ENCODE data around the gene TRAPPC6A.
A peak's percentile ranks its signal among the peaks of the same experiment; 100 is the strongest.

TRAPPC6A gene

DNA sequence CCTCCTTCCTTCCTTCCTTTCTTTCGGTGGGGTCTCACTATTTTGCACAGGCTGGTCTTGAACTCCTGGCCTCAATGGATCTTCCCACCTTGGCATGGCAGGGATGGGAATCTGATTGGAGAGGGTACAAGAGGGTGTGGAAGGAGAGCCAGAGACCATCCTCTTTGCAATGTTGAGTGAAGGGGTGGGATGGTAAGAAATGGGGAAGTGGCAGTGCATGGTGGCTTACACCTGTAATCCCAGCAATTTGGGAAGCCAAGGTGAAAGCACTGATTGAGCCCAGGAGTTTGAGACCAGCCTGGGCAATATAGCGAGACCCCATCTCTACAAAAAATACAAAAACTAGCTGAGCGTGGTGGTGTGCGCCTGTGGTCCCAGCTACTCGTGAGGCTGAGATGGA is 6.1 kb upstream of the TRAPPC6A start:
- no peak for ATAC-seq

DNA sequence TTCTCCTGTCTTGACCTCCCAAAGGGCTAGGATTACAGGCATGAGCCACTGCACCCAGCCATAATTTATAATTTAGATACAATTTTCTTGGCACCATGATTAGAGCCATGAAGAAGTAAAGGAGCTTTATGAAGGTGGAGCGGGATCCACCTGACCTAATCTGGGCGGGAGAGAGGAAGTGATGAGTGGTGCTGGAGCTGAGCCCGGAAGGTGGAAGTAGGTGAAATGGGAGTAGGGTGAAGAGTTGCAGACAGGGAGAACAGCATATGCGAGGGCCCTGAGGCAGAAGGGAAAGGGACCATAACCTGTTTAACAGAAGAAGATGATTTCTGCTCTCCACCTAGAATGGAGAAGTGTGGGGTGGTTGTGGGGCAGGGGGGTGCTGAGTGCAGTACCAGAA is 4.7 kb upstream of the TRAPPC6A start:
- no peak for ATAC-seq

DNA sequence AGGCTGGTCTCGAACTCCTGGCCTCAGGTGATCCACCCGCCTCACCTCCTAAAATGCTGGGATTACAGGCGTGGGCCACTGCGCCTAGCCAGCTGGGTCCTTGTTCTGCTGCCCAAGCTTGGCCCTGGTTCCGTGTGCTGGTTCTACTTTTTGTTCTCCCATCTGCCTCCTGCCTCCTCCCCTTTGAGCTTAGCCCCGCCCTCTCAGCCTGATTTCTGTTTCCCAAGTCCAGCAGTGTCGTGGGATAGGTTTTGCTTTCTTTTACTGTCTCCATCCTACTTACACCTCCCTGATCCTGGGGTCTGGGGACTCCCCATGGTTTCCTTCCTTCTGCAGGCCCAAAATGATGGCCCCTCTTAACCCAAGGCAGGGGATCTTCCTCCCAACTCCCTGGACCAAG is 2.9 kb upstream of the TRAPPC6A start:
- no peak for ATAC-seq

DNA sequence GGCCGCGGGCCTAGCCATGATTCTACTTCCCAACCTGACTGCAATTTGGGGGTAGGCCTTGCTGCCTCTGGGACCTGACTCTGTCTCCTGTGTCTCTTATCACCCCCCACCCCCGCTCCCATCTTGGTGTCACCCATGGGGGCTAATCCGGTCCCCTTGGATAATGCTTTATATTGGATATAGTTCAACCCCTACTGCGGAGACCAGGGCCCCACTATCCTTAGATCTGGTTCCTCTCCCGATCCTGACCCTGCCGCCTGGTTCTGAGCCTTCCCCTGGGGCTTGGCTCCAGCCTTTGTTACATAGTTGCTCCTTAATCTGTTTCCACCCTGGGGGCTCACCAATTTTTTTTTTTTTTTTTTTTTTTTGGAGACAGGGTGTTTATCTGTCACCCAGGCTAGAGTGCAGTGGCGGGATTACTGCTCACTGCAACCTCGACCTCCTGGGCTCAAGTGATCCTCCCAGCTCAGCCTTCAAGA is 1.9 kb upstream of the TRAPPC6A start:
- no peak for ATAC-seq

DNA sequence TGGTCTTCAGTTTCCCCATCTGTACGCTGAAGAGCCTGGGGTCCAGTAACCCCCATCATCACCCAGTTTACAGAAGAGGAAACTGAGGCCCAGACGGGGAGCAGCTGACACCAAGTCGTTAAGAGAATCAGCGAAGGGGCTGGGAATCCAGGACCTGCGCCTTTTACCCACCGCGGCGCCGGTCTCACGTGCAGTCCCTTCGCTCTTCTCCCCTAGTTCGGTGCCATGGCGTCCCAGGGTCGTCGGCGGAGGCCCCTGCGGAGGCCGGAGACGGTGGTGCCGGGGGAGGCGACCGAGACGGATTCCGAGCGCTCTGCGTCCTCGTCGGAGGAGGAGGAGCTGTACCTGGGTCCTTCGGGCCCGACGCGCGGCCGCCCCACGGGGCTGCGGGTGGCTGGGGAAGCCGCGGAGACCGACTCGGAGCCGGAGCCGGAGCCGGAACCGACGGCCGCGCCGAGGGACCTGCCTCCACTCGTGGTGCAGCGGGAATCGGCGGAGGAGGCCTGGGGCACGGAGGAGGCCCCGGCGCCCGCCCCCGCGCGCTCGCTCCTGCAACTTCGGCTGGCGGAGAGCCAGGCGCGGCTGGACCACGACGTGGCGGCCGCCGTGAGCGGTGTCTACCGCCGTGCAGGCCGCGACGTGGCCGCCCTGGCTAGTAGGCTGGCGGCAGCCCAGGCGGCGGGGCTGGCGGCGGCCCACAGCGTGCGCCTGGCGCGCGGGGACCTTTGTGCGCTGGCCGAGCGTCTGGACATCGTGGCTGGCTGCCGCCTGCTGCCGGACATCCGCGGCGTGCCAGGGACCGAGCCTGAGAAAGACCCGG is 1.2 kb upstream of the TRAPPC6A start:
- ATAC-seq: no peak

DNA sequence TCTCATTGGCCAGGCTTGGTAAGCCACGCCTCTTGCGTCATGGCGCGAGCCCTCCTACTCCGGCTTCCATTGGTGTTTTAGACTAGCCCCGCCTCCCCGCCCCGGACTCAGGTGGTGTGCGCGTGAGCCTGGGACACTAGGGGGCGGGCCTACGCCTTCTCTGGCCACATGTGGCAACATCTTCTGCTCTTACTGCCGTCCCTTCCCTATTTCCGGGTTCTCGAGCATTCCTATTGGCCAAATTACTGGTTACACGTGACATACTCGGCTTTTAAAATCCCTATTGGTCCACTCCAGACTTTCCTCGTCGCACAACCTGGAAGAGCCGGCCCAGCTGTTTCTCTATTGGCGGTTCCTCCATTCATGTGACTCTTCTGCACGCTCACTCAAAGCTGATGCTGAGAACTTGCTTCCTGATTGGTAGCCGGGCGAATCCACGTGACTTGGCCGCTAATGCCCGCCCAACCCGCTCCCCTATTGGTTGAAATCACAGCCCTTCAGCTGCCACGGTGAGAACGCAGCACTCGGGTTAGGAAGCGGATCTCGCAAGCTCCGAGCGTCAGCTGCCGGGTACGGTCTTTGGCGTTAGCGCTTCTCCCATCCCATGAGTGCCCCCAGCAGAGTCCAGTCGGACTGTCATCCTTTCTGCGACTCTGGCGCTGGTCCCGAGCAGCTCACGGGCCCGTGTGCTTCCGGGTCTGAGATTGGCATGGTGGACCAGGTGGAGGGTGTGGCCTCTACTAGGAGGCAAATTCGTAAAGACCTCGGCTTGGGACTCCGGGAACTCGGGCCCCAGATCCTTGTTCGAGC is 430 bp upstream of the TRAPPC6A start, which contains the start of gene BLOC1S3:
Gene BLOC1S3, plus strand, starts transcription at position 523 of the 810 bp plus-strand sequence. CDS start 513 bp downstream, outside the sequence.
- peak; percentile 84 to 89 for ATAC-seq

DNA sequence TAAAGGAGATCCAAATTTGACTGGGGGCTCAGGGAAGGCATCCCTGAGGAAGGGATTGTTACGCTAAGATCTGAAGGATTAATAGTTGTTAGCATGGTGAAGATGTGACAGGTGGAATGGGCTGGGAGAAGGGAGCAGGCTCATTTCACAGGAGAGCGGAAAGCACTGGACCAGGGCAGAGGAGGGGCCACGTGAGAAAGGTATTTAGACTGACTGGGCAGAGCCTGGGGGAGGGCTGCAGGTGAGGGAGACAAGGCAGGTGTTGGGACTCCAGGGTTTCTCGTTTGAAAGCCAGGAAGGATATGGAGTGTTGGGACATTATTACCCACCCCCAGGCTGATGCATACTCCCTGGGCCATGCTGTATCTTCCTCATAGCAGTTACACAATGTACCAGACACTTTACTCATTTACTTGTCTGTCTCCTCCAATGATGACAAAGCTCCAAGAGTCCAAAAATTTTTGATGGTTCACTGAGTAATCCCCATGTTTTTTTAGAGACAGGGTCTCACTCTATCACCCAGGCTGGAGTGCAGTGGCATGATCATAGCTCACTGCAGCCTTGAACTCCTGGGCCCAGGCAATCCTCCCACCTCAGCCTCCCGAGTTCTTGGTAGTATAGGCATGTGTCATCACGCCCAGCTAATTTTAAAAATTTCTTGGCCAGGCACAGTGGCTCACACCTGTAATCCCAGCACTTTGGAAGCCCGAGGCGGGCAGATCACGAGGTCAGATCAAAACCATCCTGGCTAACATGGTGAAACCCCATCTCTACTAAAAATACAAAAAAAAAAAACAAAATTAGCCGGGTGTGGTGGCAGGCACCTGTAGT is 2.3 kb downstream of the TRAPPC6A start:
- ATAC-seq: no peak

DNA sequence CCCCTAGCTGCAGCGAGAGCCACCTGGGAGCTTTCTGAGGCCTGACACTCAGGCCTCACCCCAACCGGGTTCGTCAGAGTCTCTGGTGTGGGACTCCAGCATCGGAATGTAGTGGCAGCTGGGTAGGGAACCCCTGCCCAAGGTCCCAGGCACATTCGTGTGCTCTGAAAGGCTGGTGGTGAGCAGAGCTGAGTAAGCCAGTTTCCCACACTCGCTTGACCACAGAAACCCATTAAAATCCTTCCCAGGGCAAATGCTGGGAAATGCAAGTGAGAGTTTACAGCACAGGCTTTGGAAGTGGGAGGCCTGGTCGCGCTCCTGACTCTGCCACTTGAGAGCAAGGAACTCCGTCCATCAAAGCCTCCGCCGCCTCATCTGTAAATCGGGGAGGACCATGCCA is 4.2 kb downstream of the TRAPPC6A start:
- no peak for ATAC-seq

DNA sequence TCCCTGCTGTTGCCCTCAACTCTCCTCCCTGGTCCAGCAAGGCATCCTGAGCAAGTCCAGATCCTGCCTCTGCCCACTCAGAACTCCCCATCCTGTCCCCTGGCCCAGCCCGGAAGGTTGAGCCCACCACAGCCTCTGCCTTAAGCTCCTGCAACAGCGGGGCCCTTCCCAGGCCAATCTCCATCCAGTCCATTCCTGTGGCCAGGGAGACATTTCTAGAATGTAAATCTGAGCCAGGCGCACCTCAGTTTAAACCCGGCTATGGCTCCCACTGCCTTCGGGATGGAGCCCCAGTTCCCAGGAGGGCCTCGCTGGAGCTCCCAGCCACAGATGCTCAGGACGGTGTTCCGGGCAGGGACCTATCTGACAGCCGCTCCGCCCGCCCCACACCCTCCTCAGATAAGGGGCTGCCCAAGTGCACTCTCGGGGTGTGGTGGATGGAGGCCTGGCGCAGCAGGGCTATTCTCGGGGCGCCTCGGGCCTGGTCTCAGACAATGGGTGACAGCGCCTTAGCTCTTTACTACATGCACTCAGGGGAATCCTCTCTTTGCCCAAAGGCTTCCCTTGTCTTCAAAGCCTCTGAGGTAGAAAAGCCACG is 5.3 kb downstream of the TRAPPC6A start:
- ATAC-seq: no peak

DNA sequence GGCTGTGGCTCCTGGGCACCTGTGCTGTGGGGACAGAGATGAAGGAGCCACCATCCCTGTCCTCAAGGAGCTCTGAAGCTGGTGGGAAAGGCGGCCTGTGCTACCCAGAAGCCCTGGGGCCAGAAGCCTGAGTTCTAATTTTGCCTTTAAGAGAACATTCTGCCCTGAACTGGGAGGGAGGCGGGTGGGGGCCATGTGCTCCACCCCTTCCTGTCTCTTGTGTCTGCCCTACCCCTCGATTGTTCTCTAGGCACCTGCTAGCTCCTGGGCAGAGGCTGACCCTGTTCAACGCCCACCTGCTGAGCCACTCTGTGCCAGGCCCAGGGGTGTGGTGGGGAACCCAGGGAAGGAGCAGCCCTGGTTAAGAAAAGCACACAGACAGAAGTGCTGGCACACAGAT is 5.9 kb downstream of the TRAPPC6A start:
- peak; percentile 50 to 53 for ATAC-seq

DNA sequence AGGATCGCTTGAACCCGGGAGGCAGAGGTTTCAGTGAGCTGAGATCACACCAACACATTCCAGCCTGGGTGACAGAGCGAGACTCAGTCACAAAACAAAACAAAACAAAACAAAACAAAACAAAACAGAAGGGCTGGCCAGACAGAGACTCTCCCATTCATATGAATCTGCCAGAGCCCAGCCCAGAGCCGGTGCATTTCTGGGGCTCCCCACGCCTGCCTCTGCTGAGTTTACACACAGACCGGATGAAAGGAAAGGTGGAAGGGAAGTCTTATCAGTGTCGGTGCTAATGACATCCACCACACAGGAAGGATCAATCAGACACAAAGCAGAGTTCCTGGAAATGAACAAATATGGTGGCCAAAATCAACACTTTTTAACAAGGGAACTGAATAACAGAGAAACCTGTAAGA is 6.8 kb downstream of the TRAPPC6A start:
- peak; percentile 77 to 83 for ATAC-seq

DNA sequence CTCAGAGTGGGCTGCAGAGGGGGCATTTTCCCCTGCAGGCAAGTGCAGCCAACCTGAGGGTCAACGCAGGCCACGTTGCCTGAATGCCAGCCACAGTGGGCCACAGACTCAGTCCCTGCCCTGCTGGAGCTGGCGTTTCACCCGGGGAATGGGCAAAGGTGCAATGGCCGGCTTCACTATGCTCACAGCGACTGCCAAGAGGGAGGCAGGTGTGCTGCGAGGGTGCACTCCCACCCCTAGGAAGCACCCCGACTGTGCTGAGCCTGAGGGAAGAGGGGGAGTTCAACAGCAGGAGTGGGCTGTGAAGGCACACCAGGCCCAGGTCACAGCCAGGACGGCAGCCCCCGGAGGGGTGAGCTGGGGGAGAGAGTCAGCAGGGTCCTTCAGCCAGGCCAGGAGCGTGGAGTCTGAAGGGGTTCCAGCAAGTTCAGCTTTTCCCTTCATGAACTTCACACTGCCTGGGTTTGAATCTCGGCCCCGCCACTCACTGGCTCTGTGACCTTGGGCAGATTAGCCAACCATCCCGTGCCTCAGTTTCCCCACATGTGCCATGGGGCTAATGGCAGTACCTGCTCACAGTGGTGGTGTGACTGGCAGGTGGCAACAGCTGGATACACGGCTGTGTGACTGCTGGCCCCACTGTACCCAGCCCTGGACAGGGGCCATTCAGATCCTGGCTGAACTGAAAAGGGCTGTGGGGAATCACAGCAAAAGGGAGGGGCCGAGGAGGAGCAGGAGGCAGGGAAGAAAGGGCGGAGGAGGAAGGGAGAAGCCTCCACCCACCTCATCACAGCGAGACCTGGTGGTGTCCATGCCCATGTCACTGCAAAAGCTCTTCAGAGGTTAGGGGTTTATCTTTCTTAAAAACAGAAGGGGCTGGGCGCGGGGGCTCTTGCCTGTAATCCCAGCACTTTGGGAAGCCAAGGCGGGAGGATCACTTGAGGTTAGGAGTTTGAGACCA is 7.6 kb downstream of the TRAPPC6A start:
- no peak for ATAC-seq

DNA sequence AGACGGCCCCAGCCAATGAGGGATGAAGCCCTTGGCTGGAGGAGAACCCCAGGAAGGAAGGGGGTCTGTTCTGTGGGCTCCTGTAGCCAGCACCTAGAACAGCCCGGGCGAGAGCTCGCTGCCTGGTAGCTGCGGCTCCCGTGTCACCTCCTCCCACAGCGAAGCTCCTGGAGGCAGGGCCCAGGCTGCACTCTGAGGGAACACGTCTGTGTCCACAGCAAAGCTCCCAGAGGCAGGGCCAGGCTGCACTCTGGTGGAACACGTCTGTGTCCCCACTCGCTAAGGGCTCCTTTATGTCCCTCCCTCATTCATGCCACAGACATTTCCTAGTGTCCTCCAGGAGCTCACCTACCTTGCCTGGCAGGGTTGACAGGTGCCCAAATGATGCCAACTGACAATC is 8.4 kb downstream of the TRAPPC6A start:
- no peak for ATAC-seq

DNA sequence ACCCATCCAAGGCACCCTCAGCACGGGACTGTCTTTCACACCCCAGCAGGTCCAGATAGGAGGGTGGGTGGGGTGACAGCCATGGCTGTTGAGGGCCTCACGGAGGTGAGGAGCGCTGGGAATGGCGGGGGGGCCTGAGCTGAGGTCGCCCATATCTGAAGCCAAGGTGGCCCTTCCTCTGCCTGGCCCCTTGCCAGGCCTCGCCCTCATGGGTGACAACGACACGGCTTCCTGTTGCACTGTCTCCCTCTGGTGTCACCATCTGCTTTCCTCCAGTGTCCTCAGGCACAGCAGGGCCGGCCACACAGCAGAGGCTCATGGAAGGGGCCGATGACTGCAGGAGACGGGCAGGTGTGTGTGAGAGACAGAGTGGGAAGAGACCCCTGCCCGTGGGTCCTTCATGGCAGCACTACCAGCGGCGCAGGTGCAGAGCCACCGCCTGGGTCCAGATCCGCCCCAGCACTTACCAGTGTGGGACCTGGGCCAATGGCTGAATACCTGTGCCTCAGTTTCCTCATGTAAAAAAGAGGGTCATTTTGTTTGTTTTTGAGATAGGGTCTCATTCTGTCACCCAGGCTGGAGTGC is 9.2 kb downstream of the TRAPPC6A start:
- ATAC-seq: no peak

DNA sequence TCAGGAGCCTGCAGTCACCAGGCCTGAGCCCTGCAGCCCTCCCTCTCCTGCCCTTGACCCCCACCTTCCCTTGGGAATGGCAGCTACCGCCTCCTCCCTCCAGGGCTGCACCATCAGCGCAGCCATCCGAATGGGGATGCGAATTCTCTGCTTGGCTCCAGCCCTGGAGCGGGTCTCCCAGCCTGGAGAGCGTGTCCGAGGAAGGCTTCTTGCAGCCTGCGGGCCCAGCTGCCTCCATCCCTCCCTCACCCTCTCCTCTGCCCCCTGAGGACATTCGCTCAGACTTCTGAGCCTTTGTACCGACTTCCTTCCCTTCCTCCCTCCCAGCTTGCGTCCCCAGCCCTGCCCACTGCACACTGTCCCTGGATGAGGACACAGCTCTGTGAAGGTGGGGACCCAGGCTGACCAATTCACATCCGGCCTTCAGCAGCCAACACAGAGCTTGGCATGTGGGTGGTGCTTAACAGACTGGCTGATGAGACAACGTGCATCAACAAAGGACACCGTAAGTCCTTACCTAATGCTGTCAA is 11.2 kb downstream of the TRAPPC6A start:
- ATAC-seq: no peak

DNA sequence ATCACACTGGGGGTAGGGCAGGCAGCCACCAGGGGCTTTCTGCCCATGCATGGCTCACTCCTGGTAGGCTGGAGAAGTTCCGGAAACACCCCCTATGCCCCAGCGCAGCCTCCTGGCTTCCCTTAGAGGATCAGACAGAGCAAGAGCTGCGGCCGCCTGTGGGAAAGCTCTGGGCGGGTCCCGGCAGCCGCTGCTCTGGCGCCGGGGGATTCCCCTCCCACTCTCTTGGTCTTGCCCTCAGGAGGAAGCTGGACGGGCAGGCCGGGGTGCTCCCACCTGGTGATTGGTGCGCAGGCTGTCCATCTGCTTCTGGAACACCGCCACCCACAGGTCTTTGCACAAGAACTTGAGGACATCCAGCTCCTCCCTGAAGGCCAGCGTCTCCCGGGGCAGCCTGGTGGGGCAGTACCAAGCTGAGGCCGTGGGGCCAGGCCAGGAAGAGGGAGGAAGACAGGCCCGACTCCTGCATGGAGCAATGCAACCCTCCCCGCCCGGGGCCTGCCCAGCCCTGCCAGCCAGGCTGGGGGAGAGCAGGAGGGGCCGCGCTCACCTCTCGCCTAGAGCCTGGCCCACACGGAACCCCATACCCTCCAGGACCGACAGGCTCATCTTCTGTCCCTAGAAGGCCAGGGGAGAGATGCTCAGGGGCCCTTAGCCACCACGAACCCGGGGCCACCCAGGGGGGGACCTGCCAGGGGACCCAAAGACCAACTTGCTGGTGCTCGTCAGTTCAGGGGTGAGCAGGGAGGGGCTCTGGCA is 13.3 kb downstream of the TRAPPC6A start:
- ATAC-seq: peak; percentile 88 to 89

DNA sequence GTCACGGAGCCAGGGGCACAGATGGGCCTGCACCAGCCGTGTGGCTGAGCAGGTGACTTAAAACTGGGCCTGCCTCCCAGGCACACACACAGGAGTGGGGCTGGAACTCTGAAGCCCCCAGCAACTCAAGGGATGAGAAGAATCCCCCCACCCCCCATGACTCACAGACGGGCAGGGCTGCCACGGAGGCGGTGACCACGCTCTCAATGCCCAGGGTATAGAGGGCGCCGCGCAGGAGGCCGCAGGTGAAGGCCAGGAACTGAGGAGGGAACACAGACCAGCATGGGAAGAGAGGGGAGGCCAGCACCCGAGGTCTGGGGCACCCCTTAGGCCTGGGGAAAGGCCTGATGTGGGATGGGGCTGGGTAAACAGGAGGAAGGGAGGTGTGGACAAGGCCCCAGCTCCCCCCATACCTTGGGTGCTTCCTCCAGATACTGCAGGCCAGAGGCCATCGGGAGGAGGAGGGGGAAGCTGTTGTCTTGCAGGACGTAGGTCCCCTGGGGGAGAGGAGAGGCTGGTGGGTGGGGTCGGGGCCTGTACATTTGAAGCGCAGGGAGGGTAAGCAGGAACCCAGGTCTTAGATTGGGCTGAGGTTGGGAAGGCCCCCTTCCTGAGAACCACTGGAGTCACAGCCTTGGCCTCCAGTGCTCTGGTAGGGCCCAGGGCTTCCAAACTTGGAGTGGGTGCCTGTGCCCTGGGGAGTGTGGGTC is 14.1 kb downstream of the TRAPPC6A start:
- no peak for ATAC-seq

DNA sequence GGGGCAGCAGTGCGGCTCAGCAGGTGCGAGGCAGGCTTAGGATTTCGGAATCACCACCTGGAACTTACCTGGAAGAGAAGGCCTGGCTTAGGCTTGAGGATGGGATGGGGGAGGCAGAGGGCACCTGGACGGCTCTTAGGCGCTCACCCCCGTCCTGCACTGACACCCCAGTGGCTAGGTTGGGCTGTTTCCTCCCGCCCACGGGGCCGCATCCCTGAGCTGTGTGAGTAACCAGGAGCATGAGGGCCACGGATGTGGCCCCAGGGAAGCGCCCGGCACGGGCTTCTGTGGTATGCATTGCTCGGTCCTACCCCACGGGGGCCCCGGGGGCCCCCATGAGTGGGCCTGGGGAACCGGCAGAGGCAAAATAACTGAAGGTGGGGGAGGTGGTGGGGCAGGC is 14.9 kb downstream of the TRAPPC6A start:
- ATAC-seq: no peak

DNA sequence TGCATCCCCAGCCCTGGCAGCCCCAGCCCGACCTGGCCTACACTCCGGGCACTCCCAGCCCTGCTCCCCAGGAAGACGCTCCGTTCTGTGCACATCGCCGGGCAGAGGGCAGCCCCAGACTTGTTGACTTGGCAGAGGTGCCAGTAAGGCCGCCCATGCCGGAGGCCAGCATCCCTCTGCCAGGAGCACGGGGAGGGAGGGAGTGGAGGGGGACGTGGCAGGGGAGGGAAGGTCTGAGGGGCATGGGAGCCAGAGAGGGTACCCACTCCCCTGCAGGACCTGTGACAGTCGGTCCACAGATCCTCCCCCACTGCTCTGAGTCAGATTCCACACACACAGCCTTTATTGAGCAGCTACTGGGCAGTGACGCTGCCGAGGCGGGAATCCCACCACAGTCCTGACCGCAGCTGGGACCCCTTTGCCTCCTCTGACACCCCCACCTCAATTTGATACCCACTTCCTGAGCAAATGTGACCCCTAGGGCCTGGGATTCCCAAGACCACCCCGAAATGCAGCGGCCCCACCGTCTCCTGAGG is 15.4 kb downstream of the TRAPPC6A start:
- no peak for ATAC-seq

Measured in activated CD4-positive, CD25-positive, alpha-beta regulatory T cell treated with anti-CD3 and anti-CD28 coated beads, Interleukin-2, amount 50 U/mL, for 24 hours (primary cell).